ENCODE results near the gene HHIP.

HHIP gene

GRCh38 chr4:144703494-144703893, 57.5 kb downstream of the HHIP start:
- no peaks in the 10 kb centered on the region for H3K36me3 ChIP-seq (ENCODE audit: control insufficient read depth in 2 of 2, insufficient read depth in 2 of 2, low read length in 2 of 2)
- no peak overlapping the region for H3K4me3 ChIP-seq (ENCODE audit: low read length in 2 of 2)
- H3K9me3 ChIP-seq (ENCODE audit: control insufficient read depth in 2 of 2, low read length in 2 of 2), result no peaks in the 10 kb centered on the region
- no peaks in the 10 kb centered on the region for H3K4me1 ChIP-seq (ENCODE audit: control insufficient read depth in 2 of 2, insufficient read depth in 2 of 2, low read length in 2 of 2)
- H3K27ac ChIP-seq (ENCODE audit: low read depth in 2 of 2, low read length in 2 of 2), result no peak overlapping the region
- H3K27me3 ChIP-seq (ENCODE audit: control insufficient read depth in 2 of 2, insufficient read depth in 2 of 2, low read length in 2 of 2), result no peaks in the 10 kb centered on the region
- H3K9ac ChIP-seq (ENCODE audit: low read depth in 1 of 2, low read length in 2 of 2), result no peak overlapping the region

- Histone ChIP-seq H3K9ac (ENCODE audit: low read depth in 1 of 2, low read length in 2 of 2) (no peak overlapping the region), H3K4me3 (ENCODE audit: low read length in 2 of 2) (no peak overlapping the region), H3K9me3 (ENCODE audit: control insufficient read depth in 2 of 2, low read length in 2 of 2) (no peaks in the 10 kb centered on the region), H3K27me3 (ENCODE audit: control insufficient read depth in 2 of 2, insufficient read depth in 2 of 2, low read length in 2 of 2) (no peaks in the 10 kb centered on the region), H3K36me3 (ENCODE audit: control insufficient read depth in 2 of 2, insufficient read depth in 2 of 2, low read length in 2 of 2) (no peaks in the 10 kb centered on the region), H3K4me1 (ENCODE audit: control insufficient read depth in 2 of 2, insufficient read depth in 2 of 2, low read length in 2 of 2) (no peaks in the 10 kb centered on the region), H3K27ac (ENCODE audit: low read depth in 2 of 2, low read length in 2 of 2) (no peak overlapping the region)
Observed at GRCh38 chr4:144705601-144706590, 59.9 kb downstream of the HHIP start.

DNA sequence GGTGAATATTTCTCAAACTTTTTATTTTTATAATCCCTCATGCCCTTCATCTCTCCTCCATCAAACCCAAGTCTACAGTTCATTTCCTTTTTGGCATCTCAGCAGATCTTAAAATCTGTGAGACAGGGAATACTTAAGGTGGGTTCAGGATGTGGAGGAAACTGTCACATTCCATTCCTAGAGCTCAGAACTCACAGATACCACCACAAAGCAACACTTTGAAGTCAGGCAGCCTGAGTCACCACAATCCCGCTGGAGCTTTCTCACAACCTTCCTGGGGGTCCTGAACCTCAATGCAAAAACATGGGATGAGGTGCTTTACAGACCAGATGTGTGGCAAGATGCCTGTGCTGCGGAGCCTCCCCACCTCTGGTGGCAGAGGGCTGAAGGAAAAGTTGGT, 63.2 kb downstream of the HHIP start:
- Histone ChIP-seq H3K27me3 (ENCODE audit: control insufficient read depth in 2 of 2, insufficient read depth in 2 of 2, low read length in 2 of 2) (no peaks in the 10 kb centered on the region), H3K9ac (ENCODE audit: low read depth in 1 of 2, low read length in 2 of 2) (no peak overlapping the region), H3K4me3 (ENCODE audit: low read length in 2 of 2) (no peak overlapping the region), H3K36me3 (ENCODE audit: control insufficient read depth in 2 of 2, insufficient read depth in 2 of 2, low read length in 2 of 2) (no peaks in the 10 kb centered on the region), H3K9me3 (ENCODE audit: control insufficient read depth in 2 of 2, low read length in 2 of 2) (no peaks in the 10 kb centered on the region), H3K27ac (ENCODE audit: low read depth in 2 of 2, low read length in 2 of 2) (no peak overlapping the region), H3K4me1 (ENCODE audit: control insufficient read depth in 2 of 2, insufficient read depth in 2 of 2, low read length in 2 of 2) (no peaks in the 10 kb centered on the region)

GRCh38 chr4:144709793-144710525, 64.0 kb downstream of the HHIP start:
- H3K9ac ChIP-seq (ENCODE audit: low read depth in 1 of 2, low read length in 2 of 2), result no peak overlapping the region
- no peaks in the 10 kb centered on the region for H3K4me1 ChIP-seq (ENCODE audit: control insufficient read depth in 2 of 2, insufficient read depth in 2 of 2, low read length in 2 of 2)
- no peak overlapping the region for H3K4me3 ChIP-seq (ENCODE audit: low read length in 2 of 2)
- H3K9me3 ChIP-seq (ENCODE audit: control insufficient read depth in 2 of 2, low read length in 2 of 2), result no peaks in the 10 kb centered on the region
- no peak overlapping the region for H3K27ac ChIP-seq (ENCODE audit: low read depth in 2 of 2, low read length in 2 of 2)
- H3K27me3 ChIP-seq (ENCODE audit: control insufficient read depth in 2 of 2, insufficient read depth in 2 of 2, low read length in 2 of 2), result no peaks in the 10 kb centered on the region
- H3K36me3 ChIP-seq (ENCODE audit: control insufficient read depth in 2 of 2, insufficient read depth in 2 of 2, low read length in 2 of 2), result no peaks in the 10 kb centered on the region

DNA sequence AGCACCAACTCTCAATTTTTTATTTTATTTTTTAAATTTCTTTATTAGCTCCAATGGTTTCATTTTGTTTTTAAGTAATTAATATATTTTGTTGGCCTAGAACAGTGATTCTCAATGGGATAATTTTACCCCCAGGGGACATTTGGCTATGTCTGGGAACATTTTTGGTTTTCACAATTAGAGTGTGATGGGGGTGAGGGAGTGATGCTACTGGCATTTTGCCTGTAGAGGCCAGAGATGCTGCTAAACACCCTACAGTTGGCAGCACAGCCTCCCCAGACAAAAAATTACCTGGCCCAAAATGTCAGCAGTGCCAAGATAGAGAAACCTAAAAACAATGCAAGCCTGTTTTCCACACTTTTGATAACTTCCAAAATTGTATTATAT, 64.6 kb downstream of the HHIP start:
- H3K4me1 ChIP-seq (ENCODE audit: control insufficient read depth in 2 of 2, insufficient read depth in 2 of 2, low read length in 2 of 2), result no peaks in the 10 kb centered on the region
- no peak overlapping the region for H3K9ac ChIP-seq (ENCODE audit: low read depth in 1 of 2, low read length in 2 of 2)
- no peaks in the 10 kb centered on the region for H3K36me3 ChIP-seq (ENCODE audit: control insufficient read depth in 2 of 2, insufficient read depth in 2 of 2, low read length in 2 of 2)
- no peak overlapping the region for H3K27ac ChIP-seq (ENCODE audit: low read depth in 2 of 2, low read length in 2 of 2)
- H3K27me3 ChIP-seq (ENCODE audit: control insufficient read depth in 2 of 2, insufficient read depth in 2 of 2, low read length in 2 of 2), result no peaks in the 10 kb centered on the region
- no peaks in the 10 kb centered on the region for H3K9me3 ChIP-seq (ENCODE audit: control insufficient read depth in 2 of 2, low read length in 2 of 2)
- no peak overlapping the region for H3K4me3 ChIP-seq (ENCODE audit: low read length in 2 of 2)

DNA sequence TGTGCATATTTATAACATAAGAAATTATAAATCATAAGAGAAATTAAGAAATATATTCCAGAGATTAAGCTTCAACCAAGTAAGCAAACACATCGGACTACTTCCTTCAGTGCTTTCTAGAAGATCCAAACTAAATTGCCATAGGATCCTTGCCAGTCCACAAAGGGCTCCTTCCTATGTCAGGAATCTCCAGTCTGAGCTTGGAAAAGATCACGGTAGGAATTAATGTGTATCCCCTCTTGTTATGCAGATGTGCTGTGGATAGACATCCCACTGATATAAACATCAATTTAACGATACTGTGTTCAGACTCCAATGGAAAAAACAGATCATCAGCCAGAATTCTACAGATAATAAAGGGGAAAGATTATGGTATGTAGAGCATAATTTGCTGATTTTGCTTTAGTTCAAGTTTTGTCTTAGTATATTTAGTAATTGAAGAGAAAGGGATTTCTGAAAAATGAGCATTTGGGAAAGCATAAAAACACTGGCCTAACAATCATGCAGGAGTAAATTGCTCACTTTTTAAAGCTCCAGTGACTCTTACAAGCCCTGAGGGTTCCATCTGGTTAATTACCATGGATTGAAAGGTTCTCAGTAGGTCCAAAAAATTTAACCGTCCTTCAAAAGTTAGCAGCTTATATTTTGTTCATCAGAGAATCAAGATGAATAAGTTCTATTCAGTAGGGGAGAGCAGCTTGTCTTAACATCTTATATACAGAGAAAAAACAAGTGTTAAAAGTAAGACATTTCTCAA, 65.9 kb downstream of the HHIP start:
- no peaks in the 10 kb centered on the region for H3K4me1 ChIP-seq (ENCODE audit: control insufficient read depth in 2 of 2, insufficient read depth in 2 of 2, low read length in 2 of 2)
- no peaks in the 10 kb centered on the region for H3K27me3 ChIP-seq (ENCODE audit: control insufficient read depth in 2 of 2, insufficient read depth in 2 of 2, low read length in 2 of 2)
- no peaks in the 10 kb centered on the region for H3K9me3 ChIP-seq (ENCODE audit: control insufficient read depth in 2 of 2, low read length in 2 of 2)
- H3K9ac ChIP-seq (ENCODE audit: low read depth in 1 of 2, low read length in 2 of 2), result no peak overlapping the region
- no peak overlapping the region for H3K4me3 ChIP-seq (ENCODE audit: low read length in 2 of 2)
- H3K36me3 ChIP-seq (ENCODE audit: control insufficient read depth in 2 of 2, insufficient read depth in 2 of 2, low read length in 2 of 2), result no peaks in the 10 kb centered on the region
- no peak overlapping the region for H3K27ac ChIP-seq (ENCODE audit: low read depth in 2 of 2, low read length in 2 of 2)

- H3K9me3 ChIP-seq (ENCODE audit: control insufficient read depth in 2 of 2, low read length in 2 of 2), result no peaks in the 10 kb centered on the region
- no peak overlapping the region for H3K4me3 ChIP-seq (ENCODE audit: low read length in 2 of 2)
- H3K9ac ChIP-seq (ENCODE audit: low read depth in 1 of 2, low read length in 2 of 2), result no peak overlapping the region
- H3K36me3 ChIP-seq (ENCODE audit: control insufficient read depth in 2 of 2, insufficient read depth in 2 of 2, low read length in 2 of 2), result no peaks in the 10 kb centered on the region
- no peak overlapping the region for H3K27ac ChIP-seq (ENCODE audit: low read depth in 2 of 2, low read length in 2 of 2)
- H3K4me1 ChIP-seq (ENCODE audit: control insufficient read depth in 2 of 2, insufficient read depth in 2 of 2, low read length in 2 of 2), result no peaks in the 10 kb centered on the region
- no peaks in the 10 kb centered on the region for H3K27me3 ChIP-seq (ENCODE audit: control insufficient read depth in 2 of 2, insufficient read depth in 2 of 2, low read length in 2 of 2)
Observed at GRCh38 chr4:144712775-144713174, 66.8 kb downstream of the HHIP start.

DNA sequence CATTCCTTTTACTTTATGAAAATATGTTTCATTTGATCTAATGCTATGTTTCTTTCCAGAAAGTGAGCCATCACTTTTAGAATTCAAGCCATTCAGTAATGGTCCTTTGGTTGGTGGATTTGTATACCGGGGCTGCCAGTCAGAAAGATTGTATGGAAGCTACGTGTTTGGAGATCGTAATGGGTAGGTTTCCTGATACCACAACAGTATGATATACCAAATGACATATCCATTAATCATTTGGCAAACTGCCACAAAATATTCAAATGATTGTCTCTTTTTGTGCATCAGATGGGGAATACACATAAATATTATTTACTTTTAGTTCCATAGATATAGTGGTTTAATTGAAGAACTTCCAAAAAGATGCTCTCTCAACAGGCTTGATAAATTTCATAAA, 68.2 kb downstream of the HHIP start:
- H3K4me3 ChIP-seq (ENCODE audit: low read length in 2 of 2), result no peak overlapping the region
- H3K27me3 ChIP-seq (ENCODE audit: control insufficient read depth in 2 of 2, insufficient read depth in 2 of 2, low read length in 2 of 2), result no peaks in the 10 kb centered on the region
- no peaks in the 10 kb centered on the region for H3K9me3 ChIP-seq (ENCODE audit: control insufficient read depth in 2 of 2, low read length in 2 of 2)
- H3K27ac ChIP-seq (ENCODE audit: low read depth in 2 of 2, low read length in 2 of 2), result no peak overlapping the region
- H3K4me1 ChIP-seq (ENCODE audit: control insufficient read depth in 2 of 2, insufficient read depth in 2 of 2, low read length in 2 of 2), result no peaks in the 10 kb centered on the region
- no peaks in the 10 kb centered on the region for H3K36me3 ChIP-seq (ENCODE audit: control insufficient read depth in 2 of 2, insufficient read depth in 2 of 2, low read length in 2 of 2)
- no peak overlapping the region for H3K9ac ChIP-seq (ENCODE audit: low read depth in 1 of 2, low read length in 2 of 2)

DNA sequence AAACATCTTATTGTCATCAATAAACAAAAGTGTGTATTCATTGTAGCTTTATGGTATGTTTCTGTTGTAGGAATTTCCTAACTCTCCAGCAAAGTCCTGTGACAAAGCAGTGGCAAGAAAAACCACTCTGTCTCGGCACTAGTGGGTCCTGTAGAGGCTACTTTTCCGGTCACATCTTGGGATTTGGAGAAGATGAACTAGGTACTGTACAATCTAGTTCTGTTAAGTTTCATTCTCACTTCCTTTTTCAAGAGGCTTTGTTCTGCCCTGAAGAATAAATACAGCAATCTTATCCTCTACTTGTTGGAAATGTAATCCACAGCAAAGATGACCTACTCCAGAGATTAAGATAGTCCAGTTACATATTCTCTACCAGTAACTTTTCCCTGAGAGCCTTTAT, 69.3 kb downstream of the HHIP start:
- H3K9ac ChIP-seq (ENCODE audit: low read depth in 1 of 2, low read length in 2 of 2), result no peak overlapping the region
- no peaks in the 10 kb centered on the region for H3K4me1 ChIP-seq (ENCODE audit: control insufficient read depth in 2 of 2, insufficient read depth in 2 of 2, low read length in 2 of 2)
- no peaks in the 10 kb centered on the region for H3K27me3 ChIP-seq (ENCODE audit: control insufficient read depth in 2 of 2, insufficient read depth in 2 of 2, low read length in 2 of 2)
- no peaks in the 10 kb centered on the region for H3K9me3 ChIP-seq (ENCODE audit: control insufficient read depth in 2 of 2, low read length in 2 of 2)
- H3K27ac ChIP-seq (ENCODE audit: low read depth in 2 of 2, low read length in 2 of 2), result no peak overlapping the region
- no peaks in the 10 kb centered on the region for H3K36me3 ChIP-seq (ENCODE audit: control insufficient read depth in 2 of 2, insufficient read depth in 2 of 2, low read length in 2 of 2)
- no peak overlapping the region for H3K4me3 ChIP-seq (ENCODE audit: low read length in 2 of 2)

DNA sequence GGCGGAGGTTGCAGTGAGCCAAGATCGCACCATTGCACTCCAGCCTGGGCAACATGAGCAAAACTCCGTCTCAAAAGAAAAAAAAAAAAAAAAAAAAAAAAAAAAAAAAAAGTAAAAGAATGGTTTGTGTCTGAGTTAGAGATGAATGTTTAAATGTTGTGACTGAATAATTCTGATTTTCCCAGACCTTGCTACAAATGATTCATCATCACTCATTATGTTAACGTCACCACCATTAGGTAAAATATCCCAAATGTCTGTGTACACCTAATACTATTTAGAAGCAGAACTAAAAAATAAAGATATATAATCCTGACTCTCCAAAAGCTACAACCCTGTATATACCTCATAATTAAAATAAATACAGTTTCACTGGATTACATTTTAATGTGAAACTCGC, 70.8 kb downstream of the HHIP start:
- H3K9ac ChIP-seq (ENCODE audit: low read depth in 1 of 2, low read length in 2 of 2), result no peak overlapping the region
- H3K27ac ChIP-seq (ENCODE audit: low read depth in 2 of 2, low read length in 2 of 2), result no peak overlapping the region
- H3K27me3 ChIP-seq (ENCODE audit: control insufficient read depth in 2 of 2, insufficient read depth in 2 of 2, low read length in 2 of 2), result no peaks in the 10 kb centered on the region
- no peaks in the 10 kb centered on the region for H3K9me3 ChIP-seq (ENCODE audit: control insufficient read depth in 2 of 2, low read length in 2 of 2)
- no peaks in the 10 kb centered on the region for H3K36me3 ChIP-seq (ENCODE audit: control insufficient read depth in 2 of 2, insufficient read depth in 2 of 2, low read length in 2 of 2)
- H3K4me3 ChIP-seq (ENCODE audit: low read length in 2 of 2), result no peak overlapping the region
- H3K4me1 ChIP-seq (ENCODE audit: control insufficient read depth in 2 of 2, insufficient read depth in 2 of 2, low read length in 2 of 2), result no peaks in the 10 kb centered on the region
